Endothelial cell of umbilical vein (primary cell): ENCODE measurements around the gene TMEM125. TPM values are rescaled to one million over a fixed set of nuclear protein-coding genes. Genes with fewer than 3 reads are reported as not detected.

ENCODE experiments used
- BruUV-seq: library from RNA; stranded (reverse); fragments of 400-500 nt; replicated peaks from 2 replicates; lab custom pipeline; 2021; lab: Mats Ljungman, UMichigan
- CTCF ChIA-PET: fragments of 300-600, 350-600 bp; sonication (Branson Sonifier 250); formaldehyde crosslinking; loops from one replicate; lab custom pipeline; 2021; ENCODE audit warnings: antibody characterized with exemption, inconsistent platforms; lab: Charles Lee
- POLR2A ChIA-PET: fragments of 300-600, 350-600 bp; sonication (Branson Sonifier 250); formaldehyde crosslinking; loops from one replicate; lab custom pipeline; 2021; ENCODE audit warnings: antibody characterized with exemption, inconsistent platforms; lab: Charles Lee
- DNase-seq: peaks from one replicate; pipeline ENCODE4 v3.0.0-alpha.2; 2011; ENCODE audit warnings: low read depth, low spot score
- FAIRE-seq: peaks from 2 replicates; lab custom pipeline; 2011; peaks lifted over from hg19 to GRCh38; lab: Jason Lieb, UNC
- H2AFZ ChIP-seq: 2 replicates; pipeline ENCODE4 v1.6.0; 2012; ENCODE audit warnings: low read depth, low read length, control low read depth, inconsistent platforms
- H3K27ac ChIP-seq: 2 replicates; pipeline ENCODE4 v1.5.1; 2011; ENCODE audit warnings: low read depth, mild to moderate bottlenecking, control low read depth, low read length, moderate library complexity; ENCODE audit not compliant: insufficient read depth
- H3K27me3 ChIP-seq, 2 experiments: 2 replicates each; pipeline versions ENCODE4 v1.6.0 to v1.6.1; 2011; ENCODE audit warnings: low read length in 2 of 2, mixed read lengths in 1 of 2; ENCODE audit not compliant: control insufficient read depth in 2 of 2, insufficient read depth in 2 of 2
- H3K36me3 ChIP-seq, 2 experiments: 2 replicates in 1 of 2; 3 replicates in 1 of 2; pipeline ENCODE4 v1.5.1; 2011; ENCODE audit warnings: low read length in 2 of 2, mild to moderate bottlenecking in 1 of 2, moderate library complexity in 1 of 2; ENCODE audit not compliant: control insufficient read depth in 2 of 2, insufficient read depth in 2 of 2; ENCODE audit errors: extremely low read depth in 1 of 2
- H3K4me1 ChIP-seq: 3 replicates; pipeline ENCODE4 v1.5.1; 2011; ENCODE audit warnings: mild to moderate bottlenecking, low read length; ENCODE audit not compliant: control insufficient read depth, insufficient read depth; ENCODE audit errors: extremely low read depth
- H3K4me2 ChIP-seq: 2 replicates; pipeline ENCODE4 v1.6.1; 2011; ENCODE audit warnings: low read length, control low read depth, mixed read lengths; ENCODE audit not compliant: insufficient read depth
- H3K4me3 ChIP-seq, 3 experiments: fragments of 200-600 bp in 1 of 3; sonication (generic), shearing (Covaris generic) in 1 of 3; replicated peaks in 1 of 3; 2 replicates each; pipeline ENCODE4 v1.5.1; 2011 to 2016; ENCODE audit warnings: control low read depth in 3 of 3, low read length in 3 of 3, mild to moderate bottlenecking in 2 of 3, inconsistent platforms in 1 of 3, low read depth in 1 of 3, moderate library complexity in 1 of 3; ENCODE audit not compliant: insufficient read depth in 1 of 3
- H3K79me2 ChIP-seq: 2 replicates; pipeline ENCODE4 v1.6.0; 2012; ENCODE audit warnings: low read length, inconsistent platforms; ENCODE audit not compliant: control insufficient read depth, insufficient read depth
- H3K9ac ChIP-seq: replicated peaks from 2 replicates; pipeline ENCODE3; 2011; ENCODE audit warnings: low read length, control low read depth; ENCODE audit not compliant: insufficient read depth; ENCODE audit errors: extremely low read depth
- H3K9me1 ChIP-seq: replicated peaks from 3 replicates; pipeline ENCODE4 v1.6.0; 2011; ENCODE audit warnings: mild to moderate bottlenecking, low read length; ENCODE audit not compliant: control insufficient read depth, insufficient read depth; ENCODE audit errors: extremely low read depth
- H3K9me3 ChIP-seq: replicated peaks from 2 replicates; pipeline ENCODE4 v1.5.1; 2012; ENCODE audit warnings: low read length, inconsistent platforms; ENCODE audit not compliant: control insufficient read depth, insufficient read depth
- H4K20me1 ChIP-seq: replicated peaks from 2 replicates; pipeline ENCODE3; 2011; ENCODE audit warnings: mild to moderate bottlenecking, low read length; ENCODE audit not compliant: control insufficient read depth, insufficient read depth; ENCODE audit errors: extremely low read depth
- CTCF ChIP-seq, 2 donors: IDR thresholded peaks; 1 replicate in 1 of 2; 2 replicates in 1 of 2; pipeline ENCODE4 v1.5.1; 2011; ENCODE audit warnings: low read length in 2 of 2, mild to moderate bottlenecking in 2 of 2, moderate library complexity in 2 of 2, control low read depth in 1 of 2, inconsistent platforms in 1 of 2, low read depth in 1 of 2; ENCODE audit not compliant: insufficient read depth in 1 of 2; ENCODE audit errors: extremely low read depth in 1 of 2
- EZH2 ChIP-seq: IDR thresholded peaks from 2 replicates; pipeline ENCODE4 v1.6.1; 2012; ENCODE audit warnings: borderline replicate concordance, low read depth, mild to moderate bottlenecking, moderate library complexity, low read length, inconsistent platforms; ENCODE audit not compliant: severe bottlenecking
- FOS ChIP-seq: IDR thresholded peaks from 2 replicates; pipeline ENCODE4 v1.6.1; 2011; ENCODE audit warnings: mild to moderate bottlenecking, low read length, moderate library complexity, borderline replicate concordance; ENCODE audit not compliant: insufficient read depth
- GATA2 ChIP-seq: IDR thresholded peaks from 2 replicates; pipeline ENCODE4 v1.7.0; 2011; ENCODE audit warnings: low read depth, mild to moderate bottlenecking, moderate library complexity, mixed read lengths, low read length; ENCODE audit not compliant: insufficient read length, insufficient read depth
- JUN ChIP-seq: IDR thresholded peaks from 2 replicates; pipeline ENCODE4 v1.6.1; 2011; ENCODE audit warnings: borderline replicate concordance, low read depth; ENCODE audit not compliant: insufficient read length, insufficient read depth
- MAX ChIP-seq: IDR thresholded peaks from 2 replicates; pipeline ENCODE4 v1.6.1; 2011; ENCODE audit not compliant: insufficient read depth, insufficient read length
- MYC ChIP-seq: IDR thresholded peaks from one replicate; pipeline ENCODE4 v1.6.1; 2011; ENCODE audit warnings: mild to moderate bottlenecking, low read depth, low read length
- POLR2A ChIP-seq: IDR thresholded peaks from 2 replicates; pipeline ENCODE4 v1.6.1; 2012; ENCODE audit warnings: low read depth, mild to moderate bottlenecking, control low read depth, low read length
- POLR2AphosphoS5 ChIP-seq: IDR thresholded peaks from 2 replicates; pipeline ENCODE4 v1.6.1; 2012; ENCODE audit warnings: low read depth, mild to moderate bottlenecking, control low read depth, low read length, moderate library complexity; ENCODE audit not compliant: insufficient read depth
- dilution Hi-C: fragments of 300-500 bp; cut with MboI; formaldehyde crosslinking; loops from one replicate; pipeline ENCODE4 v1.15.0; 2019; ENCODE audit warnings: low sequenced_read_pairs; ENCODE audit not compliant: extremely low pct_ligation_motif_present
- intact Hi-C: fragments of 100-400 bp; cut with micrococcal nuclease; formaldehyde crosslinking; loops from one replicate; pipeline ENCODE4 v1.10.0; 2022
- polyA plus RNA-seq, 4 experiments: library from polyadenylated mRNA; depleted of rRNA in 3 of 4; stranded (reverse) in 3 of 4; unstranded in 1 of 4; fragments of >200 nt; gene quantifications; 2 replicates each; pipeline versions ENCODE4 v1.2.1 to v1.2.3, GENCODE V29; 2011 to 2012; ENCODE audit warnings: missing spikeins in 1 of 4
- total RNA-seq: library from RNA; stranded (reverse); gene quantifications from 2 replicates; pipeline ENCODE4 v1.2.3, GENCODE V29; 2021

TMEM125 gene
- total and polyA plus RNA-seq, 2 donors (not counting 3 experiments of a cell fraction or from before 2014, with no cell fraction given): 0.17 TPM; not detected in 1

GRCh38 chr1:43308635-43309404 is 39.0 kb downstream of the TMEM125 start:
- H3K4me1 ChIP-seq: peaks cover 8% of the 10 kb centered on the region
- no peak overlapping the region for H3K27ac ChIP-seq
- H3K4me2 ChIP-seq: no peak overlapping the region
- CTCF ChIA-PET: interaction anchor here (0.9 to 1.4 kb wide), 3 partner anchors 69 to 106 kb away, joined by 3 to 5 read pairs (median 4); no protein-coding TSS in a partner anchor
- peaks cover 47% of the 10 kb centered on the region for H3K79me2 ChIP-seq
- H2AFZ ChIP-seq: no peak overlapping the region
- no peaks in the 10 kb centered on the region for H4K20me1 ChIP-seq
- no peaks in the 10 kb centered on the region for H3K27me3 ChIP-seq
- no peaks in the 10 kb centered on the region for H3K9me3 ChIP-seq
- dilution Hi-C loops: no loop called here
- H3K4me3 ChIP-seq: no peak overlapping the region
- peaks cover 48 to 88% of the 10 kb centered on the region in 2 experiments for H3K36me3 ChIP-seq
- no TSS peak for BruUV-seq
- FAIRE-seq: no peak
- intact Hi-C loops: no loop called here
- no peak for DNase-seq
- POLR2A ChIA-PET: interaction anchor here (1.3 to 1.5 kb wide), 2 partner anchors 8 to 70 kb away, joined by 3 read pairs; partner anchors contain the start of gene TIE1
- no peaks in the 10 kb centered on the region for H3K9me1 ChIP-seq
- no peak for TF ChIP-seq EZH2
- TF ChIP-seq MAX: no peak
- no peak for TF ChIP-seq POLR2AphosphoS5
- TF ChIP-seq POLR2A: no peak
- no peak for TF ChIP-seq MYC
- no peak for TF ChIP-seq JUN
- no peak for TF ChIP-seq FOS
- TF ChIP-seq GATA2: no peak
- no peak for TF ChIP-seq CTCF (IDR thresholded peaks at IDR 0.05; ENCODE audit: extremely low read depth in 1 of 2, insufficient read depth in 1 of 2, low read depth in 1 of 2, low read length in 2 of 2)
- H3K9ac ChIP-seq: no peak overlapping the region
